Pancreas (tissue), 10 donors: ENCODE data around the gene BRSK2. TPM values are rescaled to one million over a fixed set of nuclear protein-coding genes. Genes with fewer than 3 reads are reported as not detected.
A peak's percentile ranks its signal among the peaks of the same experiment; 100 is the strongest.

Experiments used
- ATAC-seq, 4 donors: fragments of 200-7000 bp; cut with Tn5 transposase; one replicate each; pipeline versions ENCODE4 v1.8.0 to v1.9.1; 2020; ENCODE audit warnings: mild to moderate bottlenecking in 4 of 4, moderate library complexity in 4 of 4
- DNase-seq, 6 donors: peaks; one replicate each; pipeline ENCODE4 v3.0.0-alpha.2; 2020
- FAIRE-seq: peaks from 2 replicates; lab custom pipeline; 2012; peaks lifted over from hg19 to GRCh38; lab: Jason Lieb, UNC
- H3K27ac ChIP-seq, 4 donors: fragments of 200-600 bp; sonication (generic); 1 replicate in 3 of 4; 2 replicates in 1 of 4; pipeline versions ENCODE4 v1.5.0 to v1.8.0; 2020
- H3K27me3 ChIP-seq, 4 donors: fragments of 200-600 bp; one replicate each; pipeline ENCODE4 v1.8.0; 2021
- H3K36me3 ChIP-seq, 3 donors: fragments of 200-600 bp; sonication (generic) in 1 of 3; one replicate each; pipeline versions ENCODE4 v1.5.0 to v1.8.0; 2020 to 2021
- H3K4me1 ChIP-seq, 3 donors: fragments of 200-600 bp; one replicate each; pipeline ENCODE4 v1.8.0; 2021
- H3K4me3 ChIP-seq, 4 donors: fragments of 200-600 bp; sonication (generic) in 2 of 4; one replicate each; pipeline versions ENCODE4 v1.5.0 to v1.8.0; 2020 to 2021
- H3K9me3 ChIP-seq, 4 donors: fragments of 200-600 bp; one replicate each; pipeline ENCODE4 v1.8.0; 2021
- CTCF ChIP-seq, 4 donors: fragments of 200-600 bp; sonication (generic) in 3 of 4; IDR thresholded peaks; one replicate each; pipeline versions ENCODE4 v1.5.0 to v1.8.0; 2021; ENCODE audit warnings: antibody characterized with exemption in 4 of 4
- WGBS, 2 donors: extraction: QIAGEN DNeasy Blood & Tissue Kit; methylation state at CpG; one replicate each; pipeline ENCODE4 v1.1.7; 2013; 5-methylcytosine and 5-hydroxymethylcytosine counted together
- intact Hi-C, 3 donors: fragments of 100-400 bp; cut with DNase I; formaldehyde crosslinking; loops; one replicate each; pipeline versions ENCODE4 v1.11.1 to v1.14.2; 2022
- polyA plus RNA-seq, 2 donors: library from polyadenylated mRNA; stranded (reverse); fragments of 200-250 nt; gene quantifications; one replicate each; pipeline ENCODE4 v1.2.3, GENCODE V29; 2013
- total RNA-seq, 6 donors: library from RNA; stranded (reverse); fragmentation: NEBNext Ultra II Directional in 4 of 6; extraction: Animal tissue kit (Norgen Biotek cat#: 25700) in 4 of 6; gene quantifications; one replicate each; pipeline versions ENCODE4 v1.2.1 to v1.2.4, GENCODE V29; 2021 to 2023
- donor health status: healthy with polysubstance abuse.
- donor health status: DM: no; HTN: no; CAD: no; lungs with moderate emphysema.
- donor health status: DM: no; HTN: no; CAD: no.
- donor health status: control.
- donor health status: control.
- donor health status: Bipolar disorder and iron deficiency.
- donor health status: DM: yes; HTN: yes; CAD: no.
- donor health status: DM: no; HTN: no; CAD: no.
- donor health status: DM: no; HTN: no; CAD: no.
- donor health status: DM: yes; HTN: yes; CAD: no.

BRSK2 gene
- total and polyA plus RNA-seq, 8 donors = 44.2 to 215 (median 70.9) TPM

GRCh38 chr11:1478011-1478410 is 88.3 kb downstream of the BRSK2 start:
- Histone ChIP-seq H3K4me3 (no peak overlapping the region), H3K36me3 (peaks cover 0 to 5% (median 0%) of the 10 kb centered on the region in 3 donors), H3K9me3 (no peaks in the 10 kb centered on the region), H3K4me1 (no peaks in the 10 kb centered on the region), H3K27me3 (no peaks in the 10 kb centered on the region), H3K27ac (no peak overlapping the region)
- ATAC-seq = no peak
- no peak for TF ChIP-seq CTCF (IDR thresholded peaks at IDR 0.05)
- FAIRE-seq = no peak
- peak in 2 of 6 donors; percentile 15 to 56 for DNase-seq
- WGBS, 2 donors = 97% methylated on average over 13 of the region's 13 CpGs
- intact Hi-C loops = no loop called here

GRCh38 chr11:1478544-1478943 is 88.8 kb downstream of the BRSK2 start:
- Histone ChIP-seq H3K9me3 (no peaks in the 10 kb centered on the region), H3K4me3 (no peak overlapping the region), H3K27ac (no peak overlapping the region), H3K36me3 (peaks cover 0 to 5% (median 0%) of the 10 kb centered on the region in 3 donors), H3K4me1 (no peaks in the 10 kb centered on the region), H3K27me3 (no peaks in the 10 kb centered on the region)
- FAIRE-seq = no peak
- TF ChIP-seq CTCF (IDR thresholded peaks at IDR 0.05) = no peak
- 74 to 85% methylated on average over 9 of the region's 9 CpGs for WGBS, 2 donors
- ATAC-seq = no peak
- intact Hi-C loops = no loop called here
- DNase-seq = peak in 1 of 6 donors; percentile 10

- TF ChIP-seq CTCF (IDR thresholded peaks at IDR 0.05) = no peak
- Histone ChIP-seq H3K9me3 (no peaks in the 10 kb centered on the region), H3K4me1 (no peaks in the 10 kb centered on the region), H3K36me3 (peaks cover 0 to 5% (median 0%) of the 10 kb centered on the region in 3 donors), H3K4me3 (no peak overlapping the region), H3K27me3 (no peaks in the 10 kb centered on the region), H3K27ac (no peak overlapping the region)
- 82 to 84% methylated on average over 9 of the region's 9 CpGs for WGBS, 2 donors
- DNase-seq = peak in 3 of 6 donors; percentile 45 to 70 (median 58)
- FAIRE-seq = no peak
- intact Hi-C loops = no loop called here
- no peak for ATAC-seq
Measured at GRCh38 chr11:1479006-1479677, 89.4 kb downstream of the BRSK2 start.

GRCh38 chr11:1479678-1480118 is 90.0 kb downstream of the BRSK2 start:
- no peaks in the 10 kb centered on the region for H3K27me3 ChIP-seq
- FAIRE-seq (no peak), ATAC-seq (no peak), DNase-seq (peak in 2 of 6 donors; percentile 15 to 56)
- intact Hi-C loops = no loop called here
- peaks cover 0 to 5% (median 0%) of the 10 kb centered on the region in 3 donors for H3K36me3 ChIP-seq
- no peaks in the 10 kb centered on the region for H3K4me1 ChIP-seq
- H3K27ac ChIP-seq = no peak overlapping the region
- 96 to 99% methylated on average over 12 of the region's 12 CpGs for WGBS, 2 donors
- no peaks in the 10 kb centered on the region for H3K9me3 ChIP-seq
- no peak overlapping the region for H3K4me3 ChIP-seq
- no peak for TF ChIP-seq CTCF (IDR thresholded peaks at IDR 0.05)

- DNase-seq (no peak), FAIRE-seq (no peak)
- no peak overlapping the region for H3K27ac ChIP-seq
Measured at GRCh38 chr11:1480191-1480554, 90.4 kb downstream of the BRSK2 start.

More at GRCh38 chr11:1480191-1480554, 90.4 kb downstream of the BRSK2 start:
- ATAC-seq = no peak
- Histone ChIP-seq H3K4me3 (no peak overlapping the region), H3K36me3 (peaks cover 0 to 5% (median 0%) of the 10 kb centered on the region in 3 donors), H3K9me3 (no peaks in the 10 kb centered on the region), H3K4me1 (no peaks in the 10 kb centered on the region), H3K27me3 (no peaks in the 10 kb centered on the region)
- TF ChIP-seq CTCF (IDR thresholded peaks at IDR 0.05) = no peak
- intact Hi-C loops = no loop called here
- 85 to 89% methylated on average over 13 of the region's 13 CpGs for WGBS, 2 donors
